Panc1 (cell line): ENCODE results near the gene SHROOM2. TPM values are rescaled to one million over a fixed set of nuclear protein-coding genes. Genes with fewer than 3 reads are reported as not detected.

Experiments used
- ATAC-seq: fragments of 200-7000 bp; cut with Tn5 transposase; 2 replicates; pipeline ENCODE4 v1.9.1; 2020; ENCODE audit warnings: mild to moderate bottlenecking, moderate library complexity
- BruUV-seq: library from RNA; stranded (reverse); fragments of 400-500 nt; replicated peaks from 2 replicates; lab custom pipeline; 2021; lab: Mats Ljungman, UMichigan
- CTCF ChIA-PET: fragments of 300-600 bp; sonication (Branson Sonifier 250); formaldehyde crosslinking; loops from one replicate; lab custom pipeline; 2022; ENCODE audit warnings: antibody characterized with exemption; lab: Charles Lee
- POLR2A ChIA-PET: fragments of 300-600 bp; sonication (Branson Sonifier 250); formaldehyde crosslinking; loops from one replicate; lab custom pipeline; 2022; ENCODE audit warnings: antibody characterized with exemption; lab: Charles Lee
- DNase-seq: peaks from one replicate; pipeline ENCODE4 v3.0.0-alpha.2; 2010; ENCODE audit warnings: low read depth, low spot score
- H3K27ac ChIP-seq: 2 replicates; pipeline ENCODE4 v1.5.1; 2011; ENCODE audit warnings: mild to moderate bottlenecking, low read length, inconsistent platforms
- H3K27me3 ChIP-seq: fragments of 200-500 bp; sonication (Bioruptor generic); 2 replicates; pipeline ENCODE4 v1.6.0; 2014; ENCODE audit warnings: low read length, inconsistent platforms; ENCODE audit not compliant: control insufficient read depth, insufficient read depth
- H3K36me3 ChIP-seq: fragments of 200-500 bp; sonication (Bioruptor generic); 2 replicates; pipeline ENCODE4 v1.5.1; 2014; ENCODE audit warnings: inconsistent platforms, mild to moderate bottlenecking, low read length, moderate library complexity; ENCODE audit not compliant: control insufficient read depth, insufficient read depth
- H3K4me1 ChIP-seq: 2 replicates; pipeline ENCODE4 v1.5.1; 2011; ENCODE audit warnings: inconsistent platforms, mild to moderate bottlenecking, low read length, moderate library complexity; ENCODE audit not compliant: control insufficient read depth, insufficient read depth
- H3K4me3 ChIP-seq, 2 experiments: 2 replicates each; pipeline ENCODE4 v1.5.1; 2011 to 2012; ENCODE audit warnings: low read depth in 2 of 2, low read length in 2 of 2, mild to moderate bottlenecking in 2 of 2, inconsistent platforms in 1 of 2, moderate library complexity in 1 of 2
- H3K9me3 ChIP-seq: fragments of 200-500 bp; sonication (Bioruptor generic); 2 replicates; pipeline ENCODE4 v1.5.1; 2014; ENCODE audit warnings: low read depth, mild to moderate bottlenecking, inconsistent platforms, low read length, moderate library complexity; ENCODE audit not compliant: control insufficient read depth, insufficient read depth
- POLR2AphosphoS5 ChIP-seq: IDR thresholded peaks from 2 replicates; pipeline ENCODE4 v1.6.1; 2012; ENCODE audit warnings: mild to moderate bottlenecking, low read depth, low read length, moderate library complexity
- REST ChIP-seq, 2 experiments: IDR thresholded peaks; 2 replicates each; pipeline ENCODE4 v1.6.1; 2011 to 2012; ENCODE audit warnings: low read depth in 2 of 2, control low read depth in 1 of 2, low read length in 1 of 2, mild to moderate bottlenecking in 1 of 2, moderate library complexity in 1 of 2; ENCODE audit not compliant: insufficient read depth in 1 of 2
- SIN3A ChIP-seq: IDR thresholded peaks from 2 replicates; pipeline ENCODE4 v1.6.1; 2012; ENCODE audit warnings: low read depth, mild to moderate bottlenecking, low read length, moderate library complexity, borderline replicate concordance; ENCODE audit not compliant: insufficient read depth
- TCF7L2 ChIP-seq: IDR thresholded peaks from 2 replicates; pipeline ENCODE4 v1.6.1; 2011; ENCODE audit warnings: mild to moderate bottlenecking, low read depth, low read length, inconsistent platforms
- in situ Hi-C: cut with HindIII; loops from 2 replicates; pipeline ENCODE4 v1.10.0; 2016; ENCODE audit warnings: low sequenced_read_pairs, low pct_unique_long_range_greater_than_20kb
- intact Hi-C: fragments of 100-400 bp; cut with micrococcal nuclease; formaldehyde crosslinking; loops from one replicate; pipeline ENCODE4 v1.10.0; 2022; ENCODE audit not compliant: unreplicated experiment
- total RNA-seq: library from RNA; stranded (reverse); gene quantifications from one replicate; pipeline ENCODE4 v1.2.1, GENCODE V29; 2021; ENCODE audit not compliant: unreplicated experiment
- TF ChIP-seq, protein P1 (sequence below): fragments of 450-650 bp; IDR thresholded peaks from 2 replicates; pipeline ENCODE4 v1.5.1; 2017; ENCODE audit warnings: mild to moderate bottlenecking

SHROOM2 gene
- total RNA-seq, 1 experiment from 2014 or later: 0.72 TPM

- in situ Hi-C loops: no loop called here
- no TSS peak for BruUV-seq
- Histone ChIP-seq H3K4me1 (no peaks in the 10 kb centered on the region), H3K36me3 (no peaks in the 10 kb centered on the region), H3K9me3 (no peaks in the 10 kb centered on the region), H3K27ac (no peak overlapping the region), H3K4me3 (no peak overlapping the region), H3K27me3 (no peaks in the 10 kb centered on the region)
- ChIA-PET CTCF (no interaction called here), POLR2A (no interaction called here)
- ATAC-seq: no peak
- DNase-seq: no peak
- intact Hi-C loops: no loop called here
- TF ChIP-seq POLR2AphosphoS5: no peak
- no peak for TF ChIP-seq SIN3A
- no peak for TF ChIP-seq REST (IDR thresholded peaks at IDR 0.05; ENCODE audit: insufficient read depth in 1 of 2, low read depth in 2 of 2, low read length in 1 of 2)
- TF ChIP-seq TCF7L2: no peak
- TF ChIP-seq, protein P1, sequence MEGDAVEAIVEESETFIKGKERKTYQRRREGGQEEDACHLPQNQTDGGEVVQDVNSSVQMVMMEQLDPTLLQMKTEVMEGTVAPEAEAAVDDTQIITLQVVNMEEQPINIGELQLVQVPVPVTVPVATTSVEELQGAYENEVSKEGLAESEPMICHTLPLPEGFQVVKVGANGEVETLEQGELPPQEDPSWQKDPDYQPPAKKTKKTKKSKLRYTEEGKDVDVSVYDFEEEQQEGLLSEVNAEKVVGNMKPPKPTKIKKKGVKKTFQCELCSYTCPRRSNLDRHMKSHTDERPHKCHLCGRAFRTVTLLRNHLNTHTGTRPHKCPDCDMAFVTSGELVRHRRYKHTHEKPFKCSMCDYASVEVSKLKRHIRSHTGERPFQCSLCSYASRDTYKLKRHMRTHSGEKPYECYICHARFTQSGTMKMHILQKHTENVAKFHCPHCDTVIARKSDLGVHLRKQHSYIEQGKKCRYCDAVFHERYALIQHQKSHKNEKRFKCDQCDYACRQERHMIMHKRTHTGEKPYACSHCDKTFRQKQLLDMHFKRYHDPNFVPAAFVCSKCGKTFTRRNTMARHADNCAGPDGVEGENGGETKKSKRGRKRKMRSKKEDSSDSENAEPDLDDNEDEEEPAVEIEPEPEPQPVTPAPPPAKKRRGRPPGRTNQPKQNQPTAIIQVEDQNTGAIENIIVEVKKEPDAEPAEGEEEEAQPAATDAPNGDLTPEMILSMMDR: no peak
Measured at GRCh38 chrX:9937761-9938160, 151.5 kb downstream of the SHROOM2 start.

- no peaks in the 10 kb centered on the region for H3K4me1 ChIP-seq
- TF ChIP-seq POLR2AphosphoS5 (no peak), TCF7L2 (no peak)
- TF ChIP-seq, protein P1: no peak
Measured at GRCh38 chrX:9938516-9938915, 152.3 kb downstream of the SHROOM2 start.

More at GRCh38 chrX:9938516-9938915, 152.3 kb downstream of the SHROOM2 start:
- CTCF ChIA-PET: no interaction called here
- Histone ChIP-seq H3K9me3 (no peaks in the 10 kb centered on the region), H3K27ac (no peak overlapping the region), H3K36me3 (no peaks in the 10 kb centered on the region), H3K4me3 (no peak overlapping the region), H3K27me3 (no peaks in the 10 kb centered on the region)
- in situ Hi-C loops: no loop called here
- intact Hi-C loops: no loop called here
- POLR2A ChIA-PET: no interaction called here
- no peak for ATAC-seq
- BruUV-seq: no TSS peak
- DNase-seq: no peak
